Smooth muscle cell (in vitro differentiated cells): ENCODE data around the gene ZBTB40. TPM values are rescaled to one million over a fixed set of nuclear protein-coding genes. Genes with fewer than 3 reads are reported as not detected.

Experiments
- DNase-seq: peaks from one replicate; lab custom pipeline; 2025; ENCODE audit not compliant: unreplicated experiment; lab: John Stamatoyannopoulos, UW
- H2AFZ ChIP-seq: fragments of 200-600 bp; sonication (generic); 2 replicates; pipeline ENCODE4 v1.6.0; 2016; ENCODE audit warnings: antibody characterized with exemption, low read depth, mild to moderate bottlenecking
- H3F3A ChIP-seq: fragments of 200-600 bp; sonication (generic); 2 replicates; pipeline ENCODE4 v1.6.0; 2017; ENCODE audit warnings: antibody characterized with exemption, low read depth
- H3K27ac ChIP-seq: fragments of 200-600 bp; sonication (generic); 2 replicates; pipeline ENCODE4 v1.5.1; 2016; ENCODE audit warnings: low read depth, mild to moderate bottlenecking
- H3K27me3 ChIP-seq: fragments of 200-600 bp; sonication (generic); 2 replicates; pipeline ENCODE4 v1.6.1; 2016; ENCODE audit warnings: low read depth, mild to moderate bottlenecking
- H3K36me3 ChIP-seq: fragments of 200-600 bp; sonication (generic); 2 replicates; pipeline ENCODE4 v1.5.1; 2016; ENCODE audit warnings: low read depth
- H3K4me1 ChIP-seq: fragments of 200-600 bp; sonication (generic); 2 replicates; pipeline ENCODE4 v1.5.1; 2016; ENCODE audit warnings: low read depth
- H3K4me2 ChIP-seq: fragments of 200-600 bp; sonication (generic); 2 replicates; pipeline ENCODE4 v1.6.0; 2016; ENCODE audit warnings: mild to moderate bottlenecking
- H3K4me3 ChIP-seq: fragments of 200-600 bp; sonication (generic); 2 replicates; pipeline ENCODE4 v1.5.1; 2016; ENCODE audit warnings: mild to moderate bottlenecking
- H3K79me2 ChIP-seq: fragments of 200-600 bp; sonication (generic); 2 replicates; pipeline ENCODE4 v1.6.0; 2016; ENCODE audit warnings: low read depth, mild to moderate bottlenecking
- H3K9ac ChIP-seq: fragments of 200-600 bp; sonication (generic); 2 replicates; pipeline ENCODE4 v1.6.0; 2016; ENCODE audit warnings: low read depth
- H3K9me3 ChIP-seq: fragments of 200-600 bp; sonication (generic); replicated peaks from 2 replicates; pipeline ENCODE4 v1.5.1; 2016; ENCODE audit warnings: low read depth
- H4K20me1 ChIP-seq: fragments of 200-600 bp; sonication (generic); 2 replicates; pipeline ENCODE4 v1.6.0; 2016; ENCODE audit warnings: low read depth
- WGBS: methylation state at CpG from one replicate; pipeline ENCODE4 v1.1.7; 2016; ENCODE audit warnings: low lambda C conversion rate; 5-methylcytosine and 5-hydroxymethylcytosine counted together
- polyA plus RNA-seq: library from polyadenylated mRNA; unstranded; fragments of >200 nt; fragmentation: Nextera tagmentation; extraction: Ambion mirVana; gene quantifications from 2 replicates; pipeline ENCODE4 v1.2.1, GENCODE V29; 2016
- total RNA-seq: library from RNA; depleted of rRNA; stranded (reverse); fragments of >200 nt; gene quantifications from 2 replicates; pipeline ENCODE4 v1.2.3, GENCODE V29; 2014
- TF ChIP-seq, protein P1 (sequence below): fragments of 200-600 bp; sonication (generic); IDR thresholded peaks from 2 replicates; pipeline ENCODE4 v1.5.1; 2017; ENCODE audit warnings: borderline replicate concordance, mild to moderate bottlenecking, antibody characterized with exemption; ENCODE audit not compliant: insufficient read depth, poor library complexity, severe bottlenecking

Gene ZBTB40
- total and polyA plus RNA-seq, 2 experiments from 2014 or later, result 4.1 to 14.6 TPM

DNA sequence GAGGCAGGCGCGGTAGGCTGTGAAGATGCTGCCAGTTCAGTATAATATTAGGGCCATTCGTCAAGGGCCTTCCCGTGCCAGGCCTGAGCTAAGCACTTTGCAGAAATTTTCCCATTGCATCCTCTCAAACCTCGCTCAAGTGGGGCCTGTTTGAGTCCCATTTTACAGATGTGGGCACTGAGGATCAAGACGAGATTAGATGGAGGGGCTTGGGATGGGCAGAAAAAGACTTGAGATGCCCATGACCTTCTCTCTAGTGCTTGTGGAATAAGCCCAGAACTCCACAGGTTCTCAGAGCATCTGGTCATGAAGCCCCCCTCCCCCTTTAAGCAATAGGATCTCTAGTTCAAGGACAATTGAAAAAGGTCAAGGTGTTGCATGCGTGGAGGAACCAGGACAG, 121.6 kb downstream of the ZBTB40 start:
- no peak overlapping the region for H3K27ac ChIP-seq
- H3K9me3 ChIP-seq, result no peaks in the 10 kb centered on the region
- TF ChIP-seq, protein P1, sequence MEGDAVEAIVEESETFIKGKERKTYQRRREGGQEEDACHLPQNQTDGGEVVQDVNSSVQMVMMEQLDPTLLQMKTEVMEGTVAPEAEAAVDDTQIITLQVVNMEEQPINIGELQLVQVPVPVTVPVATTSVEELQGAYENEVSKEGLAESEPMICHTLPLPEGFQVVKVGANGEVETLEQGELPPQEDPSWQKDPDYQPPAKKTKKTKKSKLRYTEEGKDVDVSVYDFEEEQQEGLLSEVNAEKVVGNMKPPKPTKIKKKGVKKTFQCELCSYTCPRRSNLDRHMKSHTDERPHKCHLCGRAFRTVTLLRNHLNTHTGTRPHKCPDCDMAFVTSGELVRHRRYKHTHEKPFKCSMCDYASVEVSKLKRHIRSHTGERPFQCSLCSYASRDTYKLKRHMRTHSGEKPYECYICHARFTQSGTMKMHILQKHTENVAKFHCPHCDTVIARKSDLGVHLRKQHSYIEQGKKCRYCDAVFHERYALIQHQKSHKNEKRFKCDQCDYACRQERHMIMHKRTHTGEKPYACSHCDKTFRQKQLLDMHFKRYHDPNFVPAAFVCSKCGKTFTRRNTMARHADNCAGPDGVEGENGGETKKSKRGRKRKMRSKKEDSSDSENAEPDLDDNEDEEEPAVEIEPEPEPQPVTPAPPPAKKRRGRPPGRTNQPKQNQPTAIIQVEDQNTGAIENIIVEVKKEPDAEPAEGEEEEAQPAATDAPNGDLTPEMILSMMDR, result no peak
- no peak for DNase-seq
- no peak overlapping the region for H3K4me2 ChIP-seq
- peaks cover 4% of the 10 kb centered on the region for H3F3A ChIP-seq
- 92% methylated on average over 7 of the region's 7 CpGs for WGBS
- H3K9ac ChIP-seq, result no peak overlapping the region
- no peaks in the 10 kb centered on the region for H3K36me3 ChIP-seq
- no peak overlapping the region for H2AFZ ChIP-seq
- H3K4me3 ChIP-seq, result no peak overlapping the region
- H3K4me1 ChIP-seq, result no peaks in the 10 kb centered on the region
- peaks cover 29% of the 10 kb centered on the region for H3K27me3 ChIP-seq
- no peaks in the 10 kb centered on the region for H4K20me1 ChIP-seq
- H3K79me2 ChIP-seq, result no peaks in the 10 kb centered on the region

DNA sequence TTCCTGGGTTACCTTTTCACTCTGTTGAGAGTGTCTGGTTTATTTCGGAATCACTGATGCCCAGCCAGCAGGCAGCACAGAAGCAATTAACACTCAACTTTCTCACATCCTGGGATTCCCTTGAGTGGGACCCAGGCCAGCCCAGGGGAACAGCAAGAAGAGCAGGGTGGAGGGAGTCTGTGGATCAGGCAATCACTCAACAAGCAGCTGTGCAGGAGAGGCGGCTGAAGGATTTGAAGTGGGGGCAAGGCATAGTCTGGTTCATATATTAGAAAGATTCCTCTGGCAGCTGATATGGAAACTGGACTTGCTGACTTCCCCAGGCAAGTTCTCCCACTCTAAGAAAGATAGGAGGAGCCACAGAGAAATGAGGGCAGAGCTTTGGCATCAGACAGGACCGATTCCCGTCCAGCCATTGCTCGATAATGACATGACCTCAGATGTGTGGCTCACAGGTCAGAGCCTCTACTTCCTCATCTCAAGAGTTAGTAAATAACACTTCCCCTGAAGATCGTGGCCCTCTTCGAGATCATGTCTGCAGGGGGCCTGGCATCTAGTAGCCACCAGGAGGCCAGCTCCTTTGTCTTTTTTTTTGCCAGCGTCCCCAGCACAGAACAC, 124.0 kb downstream of the ZBTB40 start:
- WGBS, result 81% methylated on average over 8 of the region's 8 CpGs
- Histone ChIP-seq H3K4me2 (no peak overlapping the region), H3K9ac (no peak overlapping the region), H3K4me3 (no peak overlapping the region), H4K20me1 (no peaks in the 10 kb centered on the region), H3K4me1 (no peaks in the 10 kb centered on the region), H3K9me3 (no peaks in the 10 kb centered on the region), H3K27me3 (peaks cover 17% of the 10 kb centered on the region), H3F3A (peaks cover 10% of the 10 kb centered on the region), H2AFZ (no peak overlapping the region), H3K79me2 (no peaks in the 10 kb centered on the region), H3K36me3 (no peaks in the 10 kb centered on the region), H3K27ac (no peak overlapping the region)
- TF ChIP-seq, protein P1, result no peak
- no peak for DNase-seq

DNA sequence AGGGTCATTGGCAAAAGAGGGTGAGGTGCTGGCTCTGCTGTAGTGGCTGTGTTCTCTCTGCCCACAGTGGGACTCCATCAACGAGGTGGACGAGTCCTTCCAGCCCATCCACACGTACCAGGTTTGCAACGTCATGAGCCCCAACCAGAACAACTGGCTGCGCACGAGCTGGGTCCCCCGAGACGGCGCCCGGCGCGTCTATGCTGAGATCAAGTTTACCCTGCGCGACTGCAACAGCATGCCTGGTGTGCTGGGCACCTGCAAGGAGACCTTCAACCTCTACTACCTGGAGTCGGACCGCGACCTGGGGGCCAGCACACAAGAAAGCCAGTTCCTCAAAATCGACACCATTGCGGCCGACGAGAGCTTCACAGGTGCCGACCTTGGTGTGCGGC, 124.5 kb downstream of the ZBTB40 start:
- no peaks in the 10 kb centered on the region for H3K9me3 ChIP-seq
- H3K4me2 ChIP-seq, result no peak overlapping the region
- no peak overlapping the region for H3K27ac ChIP-seq
- no peak for DNase-seq
- WGBS, result 91% methylated on average over 23 of the region's 23 CpGs
- TF ChIP-seq, protein P1, result no peak
- H4K20me1 ChIP-seq, result no peaks in the 10 kb centered on the region
- H3K4me3 ChIP-seq, result no peak overlapping the region
- H3K9ac ChIP-seq, result no peak overlapping the region
- peaks cover 17% of the 10 kb centered on the region for H3K27me3 ChIP-seq
- no peaks in the 10 kb centered on the region for H3K36me3 ChIP-seq
- H3F3A ChIP-seq, result peaks cover 10% of the 10 kb centered on the region
- no peaks in the 10 kb centered on the region for H3K79me2 ChIP-seq
- no peaks in the 10 kb centered on the region for H3K4me1 ChIP-seq
- H2AFZ ChIP-seq, result no peak overlapping the region

DNA sequence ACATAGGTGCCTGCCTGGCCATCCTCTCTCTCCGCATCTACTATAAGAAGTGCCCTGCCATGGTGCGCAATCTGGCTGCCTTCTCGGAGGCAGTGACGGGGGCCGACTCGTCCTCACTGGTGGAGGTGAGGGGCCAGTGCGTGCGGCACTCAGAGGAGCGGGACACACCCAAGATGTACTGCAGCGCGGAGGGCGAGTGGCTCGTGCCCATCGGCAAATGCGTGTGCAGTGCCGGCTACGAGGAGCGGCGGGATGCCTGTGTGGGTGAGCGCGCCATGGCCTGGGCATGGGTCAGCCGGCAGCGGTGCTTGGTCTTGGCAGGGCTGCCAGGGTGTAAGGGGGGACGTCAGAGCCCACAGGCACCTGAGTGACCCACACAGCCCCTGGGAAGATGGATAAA, 125.0 kb downstream of the ZBTB40 start:
- Histone ChIP-seq H3K4me2 (no peak overlapping the region), H3K36me3 (no peaks in the 10 kb centered on the region), H3K79me2 (no peaks in the 10 kb centered on the region), H3K9ac (no peak overlapping the region), H3K9me3 (no peaks in the 10 kb centered on the region), H3K27ac (no peak overlapping the region), H3K27me3 (peaks cover 16% of the 10 kb centered on the region), H4K20me1 (no peaks in the 10 kb centered on the region), H2AFZ (no peak overlapping the region), H3K4me3 (no peak overlapping the region), H3F3A (peaks cover 10% of the 10 kb centered on the region), H3K4me1 (no peaks in the 10 kb centered on the region)
- TF ChIP-seq, protein P1, result no peak
- no peak for DNase-seq
- 95% methylated on average over 24 of the region's 24 CpGs for WGBS
